Measurements from ENCODE around the gene ACVR2A.
A peak's percentile ranks its signal among the peaks of the same experiment; 100 is the strongest.

ACVR2A gene

DNA sequence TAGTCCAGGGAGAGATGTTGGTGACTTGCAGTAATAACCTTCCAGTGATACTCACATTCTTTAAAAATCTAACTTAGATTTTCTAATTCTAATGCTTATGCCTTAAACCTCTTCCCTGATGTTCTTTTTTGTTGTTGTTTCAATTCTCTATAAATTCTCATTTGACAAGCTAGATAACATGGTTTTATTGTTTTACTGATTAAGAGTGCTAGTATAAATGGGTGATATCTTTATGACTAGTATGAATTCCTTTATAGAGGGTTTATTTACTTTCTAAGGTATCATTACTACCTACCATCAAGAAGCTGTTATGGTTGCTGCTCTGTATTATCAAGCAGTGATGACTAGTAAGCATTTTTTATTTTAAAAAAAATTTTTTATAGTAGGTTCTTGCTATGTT lies 35.0 kb downstream of the ACVR2A start:
- no peaks in the 10 kb centered on the region for H3K27me3 Mint-ChIP-seq
- peaks cover 2% of the 10 kb centered on the region for H3K36me3 Mint-ChIP-seq
- no peaks in the 10 kb centered on the region for H3K9me3 Mint-ChIP-seq
- H3K4me3 Mint-ChIP-seq, result no peak overlapping the region
- H3K4me1 Mint-ChIP-seq, result peaks cover 52% of the 10 kb centered on the region
- no peak overlapping the region for H3K27ac Mint-ChIP-seq

DNA sequence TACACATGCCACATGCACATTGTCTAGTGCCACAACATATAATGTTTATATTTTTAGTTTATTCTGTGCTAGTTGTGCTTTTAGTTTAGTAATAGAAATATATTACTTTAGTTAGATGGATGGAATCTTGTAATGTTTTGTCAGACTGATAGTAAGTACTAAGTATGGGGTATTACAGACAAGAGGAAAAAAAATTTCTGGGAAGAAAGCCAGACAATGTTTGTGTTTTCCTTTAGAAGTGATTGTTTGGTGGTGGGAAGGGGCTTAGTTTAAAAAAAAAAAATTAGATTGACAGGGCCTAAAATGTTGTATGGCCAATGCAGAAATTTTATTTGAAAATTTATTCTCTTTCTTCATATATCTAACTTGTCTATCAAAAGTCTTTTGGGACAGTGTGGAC lies 37.8 kb downstream of the ACVR2A start:
- H3K4me3 Mint-ChIP-seq, result no peak overlapping the region
- H3K36me3 Mint-ChIP-seq, result peaks cover 2% of the 10 kb centered on the region
- H3K27ac Mint-ChIP-seq, result no peak overlapping the region
- H3K9me3 Mint-ChIP-seq, result no peaks in the 10 kb centered on the region
- H3K27me3 Mint-ChIP-seq, result no peaks in the 10 kb centered on the region
- peaks cover 50% of the 10 kb centered on the region for H3K4me1 Mint-ChIP-seq

DNA sequence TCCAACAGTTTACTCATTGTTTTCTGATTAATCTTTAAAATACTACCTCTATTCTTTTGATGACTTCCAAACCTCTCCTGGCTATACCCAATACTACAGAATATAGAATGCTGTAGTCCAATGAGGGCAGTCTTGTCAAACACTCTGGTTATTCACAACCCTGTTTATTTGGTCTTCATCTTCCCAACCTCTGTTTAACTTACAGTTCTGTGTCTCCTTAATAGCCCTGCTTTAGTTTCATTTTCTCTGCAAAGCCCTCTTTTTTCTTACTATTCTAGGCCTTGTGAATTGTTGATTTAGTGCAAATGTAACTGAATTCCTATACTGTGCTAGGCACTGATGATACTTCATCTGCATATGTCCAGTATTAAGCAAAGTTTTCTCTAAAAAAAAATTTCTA lies 40.0 kb downstream of the ACVR2A start:
- Mint-ChIP-seq H3K36me3 (peaks cover 1% of the 10 kb centered on the region), H3K27ac (peak overlapping the region; percentile 43), H3K9me3 (no peaks in the 10 kb centered on the region), H3K27me3 (no peaks in the 10 kb centered on the region), H3K4me1 (peaks cover 47% of the 10 kb centered on the region), H3K4me3 (peak overlapping the region; percentile 49)

DNA sequence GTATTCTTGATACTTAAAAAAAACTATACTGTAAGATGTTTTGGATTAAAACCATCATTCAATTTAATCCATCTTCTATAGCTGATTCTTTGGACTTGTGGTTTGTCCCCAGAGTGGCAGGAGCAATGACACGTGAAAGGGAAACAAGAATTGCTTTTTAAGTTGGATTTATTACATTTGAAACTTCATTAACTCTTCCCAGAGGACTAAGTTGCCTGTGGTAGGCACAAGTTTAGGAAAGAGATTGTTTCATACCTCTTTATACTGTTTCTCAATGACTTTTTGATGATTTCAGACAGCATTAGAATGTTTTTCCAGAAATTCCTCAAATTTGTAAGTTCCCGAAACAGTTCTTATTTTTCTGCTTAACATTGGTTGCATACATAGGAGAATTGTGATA lies 41.3 kb downstream of the ACVR2A start:
- H3K4me3 Mint-ChIP-seq, result no peak overlapping the region
- H3K27ac Mint-ChIP-seq, result no peak overlapping the region
- no peaks in the 10 kb centered on the region for H3K27me3 Mint-ChIP-seq
- peaks cover 39% of the 10 kb centered on the region for H3K4me1 Mint-ChIP-seq
- H3K36me3 Mint-ChIP-seq, result peaks cover 1% of the 10 kb centered on the region
- H3K9me3 Mint-ChIP-seq, result no peaks in the 10 kb centered on the region

DNA sequence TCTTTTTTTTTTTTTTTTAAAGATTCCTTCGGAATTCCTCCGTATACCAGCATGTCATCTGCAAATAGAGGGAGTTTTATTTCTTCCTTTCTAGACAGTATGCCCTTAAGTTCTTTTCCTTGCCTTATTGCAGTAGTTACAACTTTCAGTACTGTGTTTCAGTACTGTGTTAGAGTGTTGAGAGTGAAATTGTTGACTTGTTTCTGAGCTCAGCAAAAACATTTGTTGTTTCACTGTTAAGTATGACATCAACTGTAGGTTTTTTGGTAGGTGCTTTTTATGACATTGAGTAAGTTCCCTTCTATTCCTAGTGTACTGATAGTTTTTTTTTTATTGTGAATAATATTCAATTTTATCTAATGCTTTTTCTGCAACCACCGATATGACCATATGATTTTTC lies 43.9 kb downstream of the ACVR2A start:
- Mint-ChIP-seq H3K9me3 (no peaks in the 10 kb centered on the region), H3K27ac (no peak overlapping the region), H3K4me1 (peaks cover 34% of the 10 kb centered on the region), H3K36me3 (peaks cover 2% of the 10 kb centered on the region), H3K27me3 (no peaks in the 10 kb centered on the region), H3K4me3 (no peak overlapping the region)

DNA sequence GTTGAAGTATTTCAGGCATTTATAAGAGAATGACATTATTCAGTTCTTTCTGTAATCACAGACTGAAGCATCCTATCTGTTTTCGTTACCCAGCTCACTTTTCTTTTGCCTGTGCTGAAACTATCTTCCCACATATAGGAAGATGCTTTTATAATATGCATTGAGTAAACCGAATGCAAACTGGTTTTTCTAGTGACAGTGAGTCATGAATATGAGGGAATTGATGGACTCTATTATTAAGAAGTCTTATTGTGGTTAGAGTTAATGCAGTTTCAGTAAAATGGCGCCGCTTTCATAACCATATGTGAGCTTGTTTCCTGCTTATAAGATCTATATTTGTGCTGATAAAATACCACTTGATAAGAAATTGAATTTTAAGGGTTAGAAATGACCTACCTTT lies 59.2 kb downstream of the ACVR2A start:
- Mint-ChIP-seq H3K4me1 (peaks cover 14% of the 10 kb centered on the region), H3K4me3 (no peak overlapping the region), H3K36me3 (peaks cover 13% of the 10 kb centered on the region), H3K9me3 (no peaks in the 10 kb centered on the region), H3K27ac (no peak overlapping the region), H3K27me3 (no peaks in the 10 kb centered on the region)

DNA sequence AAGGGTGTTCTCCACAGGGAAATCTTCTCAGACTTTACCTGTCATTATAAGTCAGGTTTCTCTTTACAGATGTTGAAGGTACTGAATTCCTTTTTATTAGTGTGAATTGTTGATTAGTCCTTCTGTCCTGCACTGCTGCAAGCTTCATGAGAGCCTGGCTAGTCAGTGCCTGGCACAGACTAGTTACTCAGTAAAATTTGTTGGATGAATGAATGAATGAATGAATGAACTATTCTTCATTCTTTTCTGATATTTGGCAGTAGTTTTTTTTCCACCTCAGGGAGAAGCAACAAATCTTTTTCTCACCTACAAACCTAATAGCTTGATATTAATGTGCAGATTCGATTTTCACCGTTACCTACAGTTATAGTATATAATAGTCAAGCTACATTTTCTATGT lies 64.3 kb downstream of the ACVR2A start:
- Mint-ChIP-seq H3K4me1 (peaks cover 12% of the 10 kb centered on the region), H3K4me3 (no peak overlapping the region), H3K27ac (no peak overlapping the region), H3K27me3 (no peaks in the 10 kb centered on the region), H3K36me3 (peaks cover 3% of the 10 kb centered on the region), H3K9me3 (no peaks in the 10 kb centered on the region)

DNA sequence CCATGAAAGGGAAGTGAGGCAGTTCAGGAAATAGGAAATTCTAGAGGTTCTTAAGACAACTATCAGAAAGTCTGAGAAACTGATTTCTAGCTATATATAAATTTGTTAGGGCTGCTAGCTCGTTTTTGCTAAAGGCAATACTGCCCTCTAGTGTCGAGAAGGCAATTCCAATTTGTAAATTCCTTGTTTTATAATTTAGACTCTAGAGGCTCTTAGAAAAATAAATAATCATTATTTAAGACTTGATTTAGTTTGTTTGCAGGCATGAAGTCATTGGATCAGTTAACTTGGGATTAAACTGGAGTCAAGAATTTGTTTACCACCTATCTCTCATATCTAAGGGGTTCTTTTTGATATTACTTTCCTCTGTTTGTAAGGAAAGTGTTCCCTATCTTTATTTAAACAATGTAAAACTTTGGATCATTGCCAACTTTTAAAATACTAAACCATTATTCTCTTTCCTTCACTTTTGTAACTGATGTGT lies 66.2 kb downstream of the ACVR2A start:
- Mint-ChIP-seq H3K9me3 (no peaks in the 10 kb centered on the region), H3K36me3 (peaks cover 5% of the 10 kb centered on the region), H3K4me3 (no peak overlapping the region), H3K4me1 (peaks cover 5% of the 10 kb centered on the region), H3K27me3 (no peaks in the 10 kb centered on the region), H3K27ac (peak overlapping the region; percentile 8)

DNA sequence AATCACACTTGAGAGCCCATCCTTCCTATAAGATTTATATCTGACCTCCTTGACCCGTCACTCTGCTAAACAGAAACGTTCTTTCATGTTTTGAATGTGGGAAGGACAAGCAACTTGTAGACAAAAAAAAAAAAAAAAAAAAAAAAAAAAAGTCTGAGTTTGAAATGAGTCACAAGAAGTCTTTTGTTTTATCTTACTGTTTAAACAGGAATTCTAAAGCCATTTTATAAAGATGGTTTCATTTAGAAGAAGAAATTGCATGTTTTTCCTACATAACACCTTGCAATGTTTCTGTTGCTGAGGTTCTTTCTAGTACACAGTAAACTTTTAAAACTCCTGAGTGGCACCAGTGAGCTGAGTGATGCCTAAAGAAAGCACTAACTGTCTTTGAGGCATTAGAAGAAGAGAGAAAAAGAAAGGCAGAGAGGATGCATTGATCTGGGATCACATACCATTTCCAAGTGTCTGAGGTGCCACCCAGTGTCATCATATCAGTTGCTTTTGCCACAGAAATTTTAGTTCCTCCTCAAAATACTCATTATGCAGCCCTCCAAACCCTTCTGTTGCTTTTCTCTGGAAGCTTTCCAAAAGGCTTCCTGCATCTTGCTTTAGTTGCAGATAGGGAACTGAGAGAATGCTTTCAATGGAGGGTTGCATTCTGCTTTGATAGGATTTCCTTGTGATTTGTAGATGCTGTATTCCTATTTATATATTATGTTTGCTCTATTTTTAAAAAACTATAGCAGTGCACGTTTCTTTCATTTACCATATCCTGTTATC lies 69.1 kb downstream of the ACVR2A start:
- Mint-ChIP-seq H3K27ac (no peak overlapping the region), H3K36me3 (peaks cover 2% of the 10 kb centered on the region), H3K9me3 (no peaks in the 10 kb centered on the region), H3K27me3 (no peaks in the 10 kb centered on the region), H3K4me1 (peaks cover 5% of the 10 kb centered on the region), H3K4me3 (no peak overlapping the region)

DNA sequence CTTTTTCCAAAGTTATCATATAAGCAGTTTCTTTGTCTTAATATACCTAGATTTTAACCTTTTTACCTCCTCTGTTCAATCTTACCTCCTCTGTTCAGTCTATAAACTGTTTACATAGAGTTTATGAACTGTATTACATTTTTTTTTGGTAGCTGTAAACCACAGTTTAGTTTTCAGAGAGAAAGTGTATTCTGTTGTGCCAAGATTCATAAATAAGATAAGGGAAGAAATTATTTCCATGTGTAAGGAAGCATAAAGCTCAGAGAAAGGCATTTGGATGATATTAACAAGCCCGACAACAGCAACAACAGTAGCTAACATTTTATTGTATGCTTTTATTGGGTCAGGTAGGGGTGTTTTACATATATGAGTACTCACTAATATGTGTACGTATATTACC lies 71.2 kb downstream of the ACVR2A start:
- Mint-ChIP-seq H3K27ac (no peak overlapping the region), H3K4me3 (no peak overlapping the region), H3K36me3 (peaks cover 2% of the 10 kb centered on the region), H3K4me1 (no peaks in the 10 kb centered on the region), H3K27me3 (no peaks in the 10 kb centered on the region), H3K9me3 (no peaks in the 10 kb centered on the region)

DNA sequence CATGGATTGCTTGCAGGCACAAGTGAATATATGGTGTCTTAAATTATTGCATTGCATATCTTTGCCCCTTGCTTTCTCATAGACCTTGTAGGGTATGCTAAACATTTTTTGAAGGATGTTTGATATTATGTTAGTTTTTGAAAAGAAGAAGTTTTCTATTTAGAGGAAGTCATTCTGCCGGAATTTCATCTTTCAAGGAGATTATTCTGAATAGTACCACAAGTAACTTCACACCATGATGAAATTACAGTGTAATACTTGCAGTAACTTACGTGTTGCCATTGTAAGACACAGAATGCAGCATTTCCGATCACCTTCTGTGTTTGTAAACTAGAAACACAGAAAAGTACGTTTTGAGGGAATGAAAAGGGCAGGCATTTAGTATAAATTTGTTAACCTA lies 71.9 kb downstream of the ACVR2A start:
- Mint-ChIP-seq H3K4me3 (no peak overlapping the region), H3K27ac (no peak overlapping the region), H3K9me3 (no peaks in the 10 kb centered on the region), H3K27me3 (no peaks in the 10 kb centered on the region), H3K4me1 (no peaks in the 10 kb centered on the region), H3K36me3 (peaks cover 2% of the 10 kb centered on the region)

DNA sequence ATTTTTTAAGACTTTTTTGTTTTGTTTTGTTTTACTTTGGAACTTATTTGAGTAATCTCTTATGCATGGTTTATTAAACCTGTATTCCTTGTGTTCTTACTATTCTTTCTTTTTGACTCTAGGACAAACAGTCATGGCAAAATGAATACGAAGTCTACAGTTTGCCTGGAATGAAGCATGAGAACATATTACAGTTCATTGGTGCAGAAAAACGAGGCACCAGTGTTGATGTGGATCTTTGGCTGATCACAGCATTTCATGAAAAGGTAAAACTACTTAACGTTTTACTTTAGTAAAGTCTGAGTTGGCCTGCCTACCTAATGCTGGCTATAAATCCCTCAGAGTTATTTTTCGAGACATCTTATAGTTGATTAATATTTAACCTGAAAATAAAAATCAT lies 72.3 kb downstream of the ACVR2A start:
- H3K4me3 Mint-ChIP-seq, result no peak overlapping the region
- peaks cover 2% of the 10 kb centered on the region for H3K36me3 Mint-ChIP-seq
- no peaks in the 10 kb centered on the region for H3K4me1 Mint-ChIP-seq
- no peaks in the 10 kb centered on the region for H3K9me3 Mint-ChIP-seq
- no peak overlapping the region for H3K27ac Mint-ChIP-seq
- no peaks in the 10 kb centered on the region for H3K27me3 Mint-ChIP-seq

DNA sequence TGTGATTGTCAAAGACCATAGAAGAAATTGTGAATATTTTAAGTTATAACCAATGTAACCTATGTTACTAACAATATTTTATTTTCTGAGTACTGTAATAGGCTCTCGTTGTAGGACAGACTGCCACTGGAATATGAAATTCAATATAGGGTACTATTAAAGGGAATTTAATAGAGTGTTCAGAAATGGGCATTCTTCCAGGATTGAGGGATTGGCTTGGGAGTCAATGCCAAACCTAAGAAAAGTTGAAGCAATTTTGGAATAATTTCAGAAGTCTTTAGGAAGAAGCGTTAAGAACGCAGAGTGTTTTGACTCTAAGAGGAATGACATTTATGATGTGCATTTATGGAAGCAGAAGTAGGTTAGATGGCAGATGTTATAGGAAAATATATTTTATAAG lies 79.0 kb downstream of the ACVR2A start:
- Mint-ChIP-seq H3K27me3 (no peaks in the 10 kb centered on the region), H3K9me3 (no peaks in the 10 kb centered on the region), H3K36me3 (peaks cover 5% of the 10 kb centered on the region), H3K4me3 (no peak overlapping the region), H3K27ac (no peak overlapping the region), H3K4me1 (peaks cover 26% of the 10 kb centered on the region)

DNA sequence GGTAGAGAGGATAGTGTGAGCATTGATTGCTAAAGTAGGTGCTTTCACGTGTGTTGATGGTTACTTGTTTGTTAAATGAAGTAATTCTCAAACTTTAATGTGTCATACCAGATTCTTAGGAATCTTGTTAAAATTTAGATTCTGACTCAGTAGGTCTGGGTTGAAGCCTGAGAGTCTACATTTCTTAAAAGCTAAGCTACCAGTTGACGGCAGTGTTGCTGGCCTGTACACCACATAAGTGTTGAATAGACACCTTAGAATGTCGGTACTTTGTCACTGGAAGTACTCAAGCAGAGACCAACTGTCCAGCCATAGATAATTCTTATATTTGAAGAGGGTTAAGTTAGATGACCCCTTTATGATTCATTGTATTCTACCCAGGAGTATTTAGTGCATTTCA lies 79.8 kb downstream of the ACVR2A start:
- Mint-ChIP-seq H3K36me3 (peaks cover 7% of the 10 kb centered on the region), H3K9me3 (no peaks in the 10 kb centered on the region), H3K4me3 (no peak overlapping the region), H3K4me1 (peaks cover 26% of the 10 kb centered on the region), H3K27me3 (no peaks in the 10 kb centered on the region), H3K27ac (peak overlapping the region; percentile 43)

DNA sequence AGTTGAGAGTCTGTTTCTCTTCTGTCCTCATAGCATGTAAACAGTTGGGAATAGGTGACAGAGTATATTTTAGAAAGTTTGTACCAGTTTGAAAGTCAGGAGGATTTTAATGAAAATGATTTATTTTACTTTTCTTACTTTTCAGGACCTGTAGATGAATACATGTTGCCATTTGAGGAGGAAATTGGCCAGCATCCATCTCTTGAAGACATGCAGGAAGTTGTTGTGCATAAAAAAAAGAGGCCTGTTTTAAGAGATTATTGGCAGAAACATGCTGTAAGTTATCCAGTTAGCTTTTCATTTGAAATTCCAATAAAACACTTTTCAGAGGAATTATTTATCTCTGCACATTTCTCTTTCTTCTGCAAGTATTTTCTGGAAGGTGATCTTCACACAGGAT lies 81.1 kb downstream of the ACVR2A start:
- peaks cover 26% of the 10 kb centered on the region for H3K4me1 Mint-ChIP-seq
- no peaks in the 10 kb centered on the region for H3K27me3 Mint-ChIP-seq
- H3K27ac Mint-ChIP-seq, result peak overlapping the region; percentile 66
- H3K36me3 Mint-ChIP-seq, result peaks cover 7% of the 10 kb centered on the region
- H3K4me3 Mint-ChIP-seq, result no peak overlapping the region
- H3K9me3 Mint-ChIP-seq, result no peaks in the 10 kb centered on the region

DNA sequence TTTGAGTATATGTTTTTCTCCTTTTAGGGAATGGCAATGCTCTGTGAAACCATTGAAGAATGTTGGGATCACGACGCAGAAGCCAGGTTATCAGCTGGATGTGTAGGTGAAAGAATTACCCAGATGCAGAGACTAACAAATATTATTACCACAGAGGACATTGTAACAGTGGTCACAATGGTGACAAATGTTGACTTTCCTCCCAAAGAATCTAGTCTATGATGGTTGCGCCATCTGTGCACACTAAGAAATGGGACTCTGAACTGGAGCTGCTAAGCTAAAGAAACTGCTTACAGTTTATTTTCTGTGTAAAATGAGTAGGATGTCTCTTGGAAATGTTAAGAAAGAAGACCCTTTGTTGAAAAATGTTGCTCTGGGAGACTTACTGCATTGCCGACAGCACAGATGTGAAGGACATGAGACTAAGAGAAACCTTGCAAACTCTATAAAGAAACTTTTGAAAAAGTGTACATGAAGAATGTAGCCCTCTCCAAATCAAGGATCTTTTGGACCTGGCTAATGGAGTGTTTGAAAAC lies 82.3 kb downstream of the ACVR2A start:
- H3K9me3 Mint-ChIP-seq, result no peaks in the 10 kb centered on the region
- no peak overlapping the region for H3K27ac Mint-ChIP-seq
- no peaks in the 10 kb centered on the region for H3K27me3 Mint-ChIP-seq
- H3K4me1 Mint-ChIP-seq, result peaks cover 26% of the 10 kb centered on the region
- H3K4me3 Mint-ChIP-seq, result no peak overlapping the region
- H3K36me3 Mint-ChIP-seq, result peaks cover 9% of the 10 kb centered on the region

DNA sequence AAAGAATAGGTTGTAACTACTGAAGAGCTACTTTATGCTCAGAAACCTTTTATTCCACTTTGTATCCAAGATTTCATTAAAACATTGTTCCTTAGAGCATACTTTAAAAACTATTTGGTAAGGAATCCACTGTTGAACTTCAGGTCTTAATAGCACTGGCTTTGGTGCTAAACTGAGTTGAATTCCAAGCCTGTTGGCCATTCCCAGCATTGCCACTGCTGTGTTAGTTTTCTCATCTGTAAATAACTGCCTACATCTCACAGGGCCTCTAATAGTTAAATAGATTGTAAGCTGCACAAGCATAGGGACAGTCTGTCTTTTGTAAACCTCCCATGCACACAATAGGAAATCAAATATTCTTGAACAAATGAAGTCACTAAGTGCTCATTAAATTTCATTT lies 89.1 kb downstream of the ACVR2A start:
- peaks cover 6% of the 10 kb centered on the region for H3K36me3 Mint-ChIP-seq
- H3K27ac Mint-ChIP-seq, result no peak overlapping the region
- H3K4me3 Mint-ChIP-seq, result no peak overlapping the region
- H3K9me3 Mint-ChIP-seq, result no peaks in the 10 kb centered on the region
- H3K4me1 Mint-ChIP-seq, result no peaks in the 10 kb centered on the region
- no peaks in the 10 kb centered on the region for H3K27me3 Mint-ChIP-seq
